Uterus (tissue), 4 donors: ENCODE measurements around the gene ZNF853. TPM values are rescaled to one million over a fixed set of nuclear protein-coding genes. Genes with fewer than 3 reads are reported as not detected.

Experiments
- DNase-seq, 2 donors: peaks; one replicate each; pipeline ENCODE4 v3.0.0-alpha.2; 2019 to 2020
- H3K27ac ChIP-seq, 2 donors: fragments of 200-600 bp; sonication (generic); 1 replicate in 1 of 2; 2 replicates in 1 of 2; pipeline ENCODE4 v1.5.1; 2016 to 2018
- H3K27me3 ChIP-seq, 2 donors: fragments of 200-600 bp; sonication (generic); one replicate each; pipeline ENCODE4 v1.5.1; 2018 to 2019; ENCODE audit warnings: control low read depth in 1 of 2
- H3K36me3 ChIP-seq, 2 donors: fragments of 200-600 bp; sonication (generic); one replicate each; pipeline ENCODE4 v1.5.1; 2019; ENCODE audit warnings: control low read depth in 1 of 2
- H3K4me1 ChIP-seq, 2 donors: fragments of 200-600 bp; sonication (generic); one replicate each; pipeline ENCODE4 v1.5.1; 2018 to 2019; ENCODE audit warnings: control low read depth in 1 of 2
- H3K4me3 ChIP-seq, 2 donors: fragments of 200-600 bp; sonication (generic); 1 replicate in 1 of 2; 2 replicates in 1 of 2; pipeline ENCODE4 v1.5.1; 2018 to 2019; ENCODE audit warnings: mild to moderate bottlenecking in 1 of 2
- H3K9me3 ChIP-seq, 2 donors: fragments of 200-600 bp; sonication (generic); one replicate each; pipeline ENCODE4 v1.5.1; 2019; ENCODE audit warnings: control low read depth in 1 of 2
- POLR2A ChIP-seq, 2 donors: fragments of 450-650 bp; IDR thresholded peaks; one replicate each; pipeline ENCODE4 v1.6.1; 2016; ENCODE audit warnings: antibody characterized with exemption in 2 of 2, mild to moderate bottlenecking in 1 of 2, moderate library complexity in 1 of 2
- intact Hi-C: fragments of 100-400 bp; cut with DNase I; formaldehyde crosslinking; loops from one replicate; pipeline ENCODE4 v1.15.1; 2023; ENCODE audit warnings: low total_unique reads
- total RNA-seq, 4 donors: library from RNA; depleted of rRNA in 3 of 4; stranded (reverse); fragments of >200 nt in 3 of 4; gene quantifications; one replicate each; pipeline versions ENCODE4 v1.1.0 to v1.2.4, GENCODE V29; 2014 to 2023
- TF ChIP-seq, protein P1 (sequence below), 4 experiments: fragments of 200-600 bp in 2 of 4; fragments of 450-650 bp in 2 of 4; sonication (generic) in 2 of 4; IDR thresholded peaks; one replicate each; pipeline ENCODE4 v1.5.1; 2016 to 2019; ENCODE audit warnings: antibody characterized with exemption in 4 of 4, mild to moderate bottlenecking in 2 of 4, moderate library complexity in 1 of 4
- donor health status: DM: yes; HTN: yes; CAD: no.

The ZNF853 gene
- total RNA-seq, 4 donors from 2014 or later, result 0.88 to 20.7 (median 11.8) TPM

DNA sequence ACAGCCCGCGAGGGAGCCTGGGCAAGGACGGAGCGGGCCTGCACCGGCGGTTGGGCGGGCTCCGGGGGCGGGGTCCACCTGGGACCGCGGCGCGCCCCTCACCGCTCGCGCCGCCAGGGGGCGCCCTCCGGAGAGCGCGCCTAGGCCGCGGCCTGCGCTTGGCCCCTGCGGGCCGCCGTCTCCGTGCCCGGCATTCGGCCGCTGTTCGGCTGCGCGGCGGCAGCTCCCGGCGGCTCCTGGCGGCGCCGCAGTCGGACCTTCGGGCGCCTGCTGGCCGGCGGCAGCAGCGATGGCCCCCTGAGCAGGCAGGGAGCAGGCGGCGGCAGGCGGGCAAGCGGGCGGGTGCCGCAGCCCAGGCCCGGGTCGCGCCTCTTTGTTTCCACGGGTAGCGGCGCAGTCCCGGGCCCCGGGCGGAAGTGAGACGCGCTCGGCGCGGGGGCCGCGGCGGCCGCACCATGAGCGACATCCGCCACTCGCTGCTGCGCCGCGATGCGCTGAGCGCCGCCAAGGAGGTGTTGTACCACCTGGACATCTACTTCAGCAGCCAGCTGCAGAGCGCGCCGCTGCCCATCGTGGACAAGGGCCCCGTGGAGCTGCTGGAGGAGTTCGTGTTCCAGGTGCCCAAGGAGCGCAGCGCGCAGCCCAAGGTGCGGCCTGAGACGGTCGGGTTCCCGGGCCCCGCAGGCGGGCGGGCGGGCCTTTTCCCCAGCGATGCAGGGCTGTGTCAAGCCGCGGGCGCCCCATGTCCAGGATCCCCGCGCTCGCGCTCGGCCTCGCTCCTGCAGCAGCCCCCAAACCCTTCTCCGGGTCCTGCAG is 25.4 kb upstream of the ZNF853 start, which contains the start of gene INTS15:
INTS15 (plus strand) TSS at position 193 of the 816 bp plus-strand sequence; CDS start at position 456, 263 bp downstream.
- Histone ChIP-seq H3K4me3 (peak within 1 kb of the TSS; percentile 50 to 71), H3K4me1 (peaks cover 0 to 4% of the 10 kb centered on the region in 2 donors), H3K9me3 (no peaks in the 10 kb centered on the region), H3K27me3 (no peaks in the 10 kb centered on the region), H3K36me3 (no peaks in the 10 kb centered on the region), H3K27ac (peak within 1 kb of the TSS; percentile 66 to 85)
- peak; percentile 60 to 77 for DNase-seq
- peak; percentile 40 to 74 for TF ChIP-seq POLR2A (IDR thresholded peaks at IDR 0.05)
- TF ChIP-seq, protein P1, sequence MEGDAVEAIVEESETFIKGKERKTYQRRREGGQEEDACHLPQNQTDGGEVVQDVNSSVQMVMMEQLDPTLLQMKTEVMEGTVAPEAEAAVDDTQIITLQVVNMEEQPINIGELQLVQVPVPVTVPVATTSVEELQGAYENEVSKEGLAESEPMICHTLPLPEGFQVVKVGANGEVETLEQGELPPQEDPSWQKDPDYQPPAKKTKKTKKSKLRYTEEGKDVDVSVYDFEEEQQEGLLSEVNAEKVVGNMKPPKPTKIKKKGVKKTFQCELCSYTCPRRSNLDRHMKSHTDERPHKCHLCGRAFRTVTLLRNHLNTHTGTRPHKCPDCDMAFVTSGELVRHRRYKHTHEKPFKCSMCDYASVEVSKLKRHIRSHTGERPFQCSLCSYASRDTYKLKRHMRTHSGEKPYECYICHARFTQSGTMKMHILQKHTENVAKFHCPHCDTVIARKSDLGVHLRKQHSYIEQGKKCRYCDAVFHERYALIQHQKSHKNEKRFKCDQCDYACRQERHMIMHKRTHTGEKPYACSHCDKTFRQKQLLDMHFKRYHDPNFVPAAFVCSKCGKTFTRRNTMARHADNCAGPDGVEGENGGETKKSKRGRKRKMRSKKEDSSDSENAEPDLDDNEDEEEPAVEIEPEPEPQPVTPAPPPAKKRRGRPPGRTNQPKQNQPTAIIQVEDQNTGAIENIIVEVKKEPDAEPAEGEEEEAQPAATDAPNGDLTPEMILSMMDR (IDR thresholded peaks at IDR 0.05), result peak; percentile 42 to 97 (median 93)
- intact Hi-C loops, result no loop called here

DNA sequence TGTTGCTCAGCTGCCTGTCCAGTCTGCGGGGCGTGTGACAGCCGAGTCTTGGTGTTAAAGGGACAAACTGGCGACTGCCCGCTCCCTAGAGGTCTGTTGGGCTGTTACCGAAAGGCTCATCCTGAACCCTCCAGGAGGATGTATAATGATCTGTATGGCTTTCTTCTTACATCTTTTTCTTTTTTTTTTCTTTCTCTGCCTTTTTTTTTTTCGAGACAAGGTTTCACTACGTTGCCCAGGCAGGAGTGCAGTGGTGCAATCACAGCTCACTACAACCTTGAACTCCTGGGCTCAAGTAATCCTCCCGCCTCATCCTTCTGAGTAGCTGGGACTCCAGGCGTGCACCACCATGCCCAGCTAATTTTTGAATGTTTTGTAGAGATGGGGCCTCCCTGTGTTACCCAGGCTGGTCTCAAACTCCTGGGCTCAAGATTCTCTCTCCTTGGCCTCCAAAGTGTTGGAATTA is 24.7 kb upstream of the ZNF853 start:
- DNase-seq, result no peak
- Histone ChIP-seq H3K4me3 (peak overlapping the region; percentile 50 to 71), H3K4me1 (peaks cover 0 to 4% of the 10 kb centered on the region in 2 donors), H3K9me3 (no peaks in the 10 kb centered on the region), H3K27ac (peak overlapping the region; percentile 66 to 85), H3K27me3 (no peaks in the 10 kb centered on the region), H3K36me3 (no peaks in the 10 kb centered on the region)
- TF ChIP-seq POLR2A (IDR thresholded peaks at IDR 0.05), result no peak
- TF ChIP-seq, protein P1 (IDR thresholded peaks at IDR 0.05), result no peak
- intact Hi-C loops, result no loop called here

DNA sequence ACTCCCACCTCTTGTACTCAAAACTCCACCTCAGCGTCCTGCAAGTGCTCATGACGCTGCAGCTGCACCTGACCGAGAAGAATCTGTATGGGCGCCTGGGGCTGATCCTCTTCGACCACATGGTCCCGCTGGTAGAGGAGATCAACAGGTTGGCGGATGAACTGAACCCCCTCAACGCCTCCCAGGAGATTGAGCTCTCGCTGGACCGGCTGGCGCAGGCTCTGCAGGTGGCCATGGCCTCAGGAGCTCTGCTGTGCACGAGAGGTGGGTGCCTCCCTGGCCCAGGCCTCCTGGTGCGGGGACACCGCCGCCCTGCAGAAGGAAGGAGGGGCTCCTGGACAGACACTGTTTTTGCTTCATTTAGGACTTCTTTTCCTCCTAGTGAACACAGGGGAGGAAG is 15.3 kb upstream of the ZNF853 start:
- Histone ChIP-seq H3K27ac (no peak overlapping the region), H3K9me3 (no peaks in the 10 kb centered on the region), H3K4me3 (no peak overlapping the region), H3K27me3 (no peaks in the 10 kb centered on the region), H3K36me3 (no peaks in the 10 kb centered on the region), H3K4me1 (no peaks in the 10 kb centered on the region)
- no peak for DNase-seq
- TF ChIP-seq, protein P1 (IDR thresholded peaks at IDR 0.05), result no peak
- no peak for TF ChIP-seq POLR2A (IDR thresholded peaks at IDR 0.05)
- intact Hi-C loops, result no loop called here

DNA sequence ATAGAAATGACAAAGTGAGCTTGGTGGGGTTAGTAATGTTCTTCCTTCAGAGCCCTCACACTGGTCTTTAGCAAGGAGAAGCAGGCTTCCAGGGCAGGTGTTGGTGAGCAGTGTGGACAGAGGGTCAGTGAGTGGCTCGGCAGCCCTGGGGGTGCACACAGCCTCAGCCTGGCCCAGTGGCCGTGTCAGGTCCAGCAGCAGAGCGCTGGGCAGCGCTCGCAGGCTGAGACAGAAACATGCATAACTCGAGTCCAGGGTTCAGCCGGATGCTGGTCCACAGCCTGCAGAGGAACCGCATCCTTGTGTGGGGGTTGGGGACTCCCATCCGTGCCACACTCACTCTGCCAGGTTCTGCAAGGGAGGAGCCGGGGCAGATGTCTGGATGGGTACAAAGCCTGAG is 11.0 kb upstream of the ZNF853 start:
- Histone ChIP-seq H3K36me3 (no peaks in the 10 kb centered on the region), H3K4me3 (no peak overlapping the region), H3K4me1 (no peaks in the 10 kb centered on the region), H3K27ac (no peak overlapping the region), H3K27me3 (no peaks in the 10 kb centered on the region), H3K9me3 (no peaks in the 10 kb centered on the region)
- no peak for DNase-seq
- intact Hi-C loops, result no loop called here
- TF ChIP-seq, protein P1 (IDR thresholded peaks at IDR 0.05), result no peak
- no peak for TF ChIP-seq POLR2A (IDR thresholded peaks at IDR 0.05)

DNA sequence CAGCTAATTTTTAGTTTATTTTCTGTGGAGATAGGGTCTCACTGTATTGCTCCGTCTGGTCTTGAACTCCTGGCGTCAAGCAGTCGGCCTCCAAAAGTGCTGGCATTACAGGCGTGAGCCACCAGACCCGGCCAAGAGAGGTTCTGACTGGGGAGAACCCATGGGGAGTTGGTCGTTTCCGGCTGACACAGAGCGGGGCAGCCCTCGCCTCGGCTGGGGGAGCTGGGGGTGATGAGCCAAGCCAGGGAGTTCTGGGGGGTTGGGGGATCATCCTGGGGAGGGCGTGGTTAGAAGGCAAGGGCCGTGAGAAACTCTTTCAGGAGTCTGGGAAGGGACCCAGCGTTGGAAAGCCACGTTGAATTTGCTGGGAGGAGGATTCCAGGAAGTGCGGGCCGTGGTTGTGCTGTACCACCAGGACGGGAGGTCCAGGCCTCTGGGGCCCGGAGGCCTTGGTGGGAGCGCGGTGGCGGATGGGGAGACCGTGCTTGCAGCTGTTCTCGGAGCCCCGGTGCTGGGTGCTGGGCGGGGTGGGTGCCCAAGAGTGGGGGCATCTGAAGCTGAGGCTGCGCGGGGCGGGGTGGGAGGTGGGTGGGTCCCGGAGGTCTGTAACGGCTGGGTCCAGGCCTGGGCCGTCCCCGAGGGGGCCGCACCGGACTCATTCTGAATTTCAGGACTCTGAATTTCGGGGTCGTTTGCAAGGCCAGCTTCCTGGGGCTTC is 8.4 kb upstream of the ZNF853 start:
- TF ChIP-seq, protein P1 (IDR thresholded peaks at IDR 0.05), result no peak
- TF ChIP-seq POLR2A (IDR thresholded peaks at IDR 0.05), result no peak
- no peak for DNase-seq
- Histone ChIP-seq H3K36me3 (no peaks in the 10 kb centered on the region), H3K4me1 (no peaks in the 10 kb centered on the region), H3K27me3 (no peaks in the 10 kb centered on the region), H3K9me3 (no peaks in the 10 kb centered on the region), H3K4me3 (no peak overlapping the region), H3K27ac (no peak overlapping the region)
- intact Hi-C loops, result no loop called here
